PFSK-1 (cell line): ENCODE measurements around the gene FCN2.

Source experiments
- FOXP2 ChIP-seq: optimal IDR thresholded peaks from 2 replicates; pipeline ENCODE3; 2011; ENCODE audit warnings: borderline replicate concordance, control low read depth, inconsistent platforms; ENCODE audit not compliant: insufficient read depth; ENCODE audit errors: extremely low read length, extremely low read depth
- POLR2AphosphoS5 ChIP-seq: IDR thresholded peaks from 2 replicates; pipeline ENCODE4 v1.6.1; 2012; ENCODE audit warnings: low read depth, mild to moderate bottlenecking, control low read depth, low read length, moderate library complexity
- SIN3A ChIP-seq: IDR thresholded peaks from 2 replicates; pipeline ENCODE4 v1.6.1; 2012; ENCODE audit warnings: mild to moderate bottlenecking, low read length, moderate library complexity, borderline replicate concordance; ENCODE audit not compliant: insufficient read depth
- TF ChIP-seq, protein P1 (sequence below), 2 experiments: IDR thresholded peaks; 2 replicates each; pipeline versions ENCODE4 v1.6.1 to v1.8.0; 2011 to 2012; ENCODE audit warnings: low read depth in 2 of 2, low read length in 2 of 2, control low read depth in 1 of 2, inconsistent platforms in 1 of 2, mild to moderate bottlenecking in 1 of 2, moderate library complexity in 1 of 2; ENCODE audit not compliant: insufficient read depth in 1 of 2

DNA sequence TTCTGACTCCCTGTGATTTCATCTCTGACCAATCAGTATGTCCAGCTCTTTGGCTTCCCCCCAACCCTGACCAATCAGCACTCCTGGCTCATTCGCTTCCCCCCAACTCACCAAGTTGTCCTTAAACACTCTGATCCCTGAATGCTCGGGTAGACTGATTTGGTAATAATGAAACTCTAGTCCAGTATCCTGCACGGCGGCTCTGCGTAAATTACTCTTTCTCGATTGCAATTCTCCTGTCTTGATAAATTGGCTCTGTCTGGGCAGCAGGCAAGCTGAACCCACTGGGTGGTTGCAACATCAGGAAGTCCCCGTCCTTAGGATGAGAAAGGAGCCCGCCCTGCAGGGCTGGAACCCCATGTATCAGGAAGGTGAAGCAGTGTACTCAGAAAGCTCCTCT lies 10.4 kb downstream of the FCN2 start:
- no peak for TF ChIP-seq FOXP2
- no peak for TF ChIP-seq POLR2AphosphoS5
- TF ChIP-seq, protein P1, sequence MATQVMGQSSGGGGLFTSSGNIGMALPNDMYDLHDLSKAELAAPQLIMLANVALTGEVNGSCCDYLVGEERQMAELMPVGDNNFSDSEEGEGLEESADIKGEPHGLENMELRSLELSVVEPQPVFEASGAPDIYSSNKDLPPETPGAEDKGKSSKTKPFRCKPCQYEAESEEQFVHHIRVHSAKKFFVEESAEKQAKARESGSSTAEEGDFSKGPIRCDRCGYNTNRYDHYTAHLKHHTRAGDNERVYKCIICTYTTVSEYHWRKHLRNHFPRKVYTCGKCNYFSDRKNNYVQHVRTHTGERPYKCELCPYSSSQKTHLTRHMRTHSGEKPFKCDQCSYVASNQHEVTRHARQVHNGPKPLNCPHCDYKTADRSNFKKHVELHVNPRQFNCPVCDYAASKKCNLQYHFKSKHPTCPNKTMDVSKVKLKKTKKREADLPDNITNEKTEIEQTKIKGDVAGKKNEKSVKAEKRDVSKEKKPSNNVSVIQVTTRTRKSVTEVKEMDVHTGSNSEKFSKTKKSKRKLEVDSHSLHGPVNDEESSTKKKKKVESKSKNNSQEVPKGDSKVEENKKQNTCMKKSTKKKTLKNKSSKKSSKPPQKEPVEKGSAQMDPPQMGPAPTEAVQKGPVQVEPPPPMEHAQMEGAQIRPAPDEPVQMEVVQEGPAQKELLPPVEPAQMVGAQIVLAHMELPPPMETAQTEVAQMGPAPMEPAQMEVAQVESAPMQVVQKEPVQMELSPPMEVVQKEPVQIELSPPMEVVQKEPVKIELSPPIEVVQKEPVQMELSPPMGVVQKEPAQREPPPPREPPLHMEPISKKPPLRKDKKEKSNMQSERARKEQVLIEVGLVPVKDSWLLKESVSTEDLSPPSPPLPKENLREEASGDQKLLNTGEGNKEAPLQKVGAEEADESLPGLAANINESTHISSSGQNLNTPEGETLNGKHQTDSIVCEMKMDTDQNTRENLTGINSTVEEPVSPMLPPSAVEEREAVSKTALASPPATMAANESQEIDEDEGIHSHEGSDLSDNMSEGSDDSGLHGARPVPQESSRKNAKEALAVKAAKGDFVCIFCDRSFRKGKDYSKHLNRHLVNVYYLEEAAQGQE (IDR thresholded peaks at IDR 0.05; ENCODE audit: insufficient read depth in 1 of 2, low read depth in 2 of 2, low read length in 2 of 2) = no peak
- TF ChIP-seq SIN3A = no peak
